Embryonic facial prominence (tissue), 1 donor: Measurements from ENCODE around the gene SNCG.
"Not testable (repeated sequence)": the region's sequence is repeated elsewhere in the genome, so short reads cannot be mapped to it uniquely, and the experiment has no call there.

Experiments
- DNase-seq: peaks from one replicate; pipeline ENCODE4 v3.0.0-alpha.2; 2016; ENCODE audit errors: extremely low spot score

The SNCG gene

DNA sequence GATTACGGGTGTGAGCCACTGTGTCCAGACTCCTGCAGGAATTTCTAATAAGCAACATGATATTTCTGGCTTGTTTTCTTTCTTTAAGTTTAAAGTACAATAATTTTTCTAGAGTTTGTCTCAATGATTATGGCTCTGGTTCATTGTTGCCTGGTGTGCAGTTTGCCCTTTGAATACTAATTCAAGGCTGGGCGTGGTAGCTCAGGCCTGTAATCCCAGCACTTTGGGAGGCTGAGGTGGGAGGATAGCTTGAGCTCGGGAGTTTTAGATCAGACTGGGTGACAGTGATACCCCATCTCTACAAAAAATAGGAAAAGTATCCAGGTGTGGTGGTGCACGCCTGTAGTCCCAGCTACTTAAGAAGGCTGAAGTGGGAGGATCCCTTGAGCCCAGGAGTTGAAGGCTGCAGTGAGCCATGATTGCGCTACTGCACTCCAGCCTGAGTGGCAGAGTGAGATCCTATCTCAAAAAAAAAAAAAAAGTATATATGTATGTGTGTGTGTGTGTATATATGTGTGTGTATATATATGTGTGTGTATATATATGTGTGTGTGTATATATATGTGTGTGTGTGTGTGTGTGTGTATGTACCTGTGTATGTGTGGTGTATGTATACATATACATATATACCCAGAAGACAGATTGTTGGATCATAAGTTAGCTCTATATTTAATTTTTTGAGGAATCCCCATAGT, 18.1 kb downstream of the SNCG start:
- no peak for DNase-seq

GRCh38 chr10:86978457-86978856, 20.1 kb downstream of the SNCG start:
- not testable (repeated sequence) for DNase-seq

GRCh38 chr10:86979296-86979818, 21.0 kb downstream of the SNCG start:
- DNase-seq: no peak

- DNase-seq: no peak
Observed at GRCh38 chr10:86979977-86980448, 21.6 kb downstream of the SNCG start.

GRCh38 chr10:86981020-86981419, 22.6 kb downstream of the SNCG start:
- DNase-seq: not testable (repeated sequence)

- DNase-seq: no peak
Observed at GRCh38 chr10:86981716-86982115, 23.3 kb downstream of the SNCG start.

- DNase-seq: not testable (repeated sequence)
Observed at GRCh38 chr10:86984498-86984897, 26.1 kb downstream of the SNCG start.

DNA sequence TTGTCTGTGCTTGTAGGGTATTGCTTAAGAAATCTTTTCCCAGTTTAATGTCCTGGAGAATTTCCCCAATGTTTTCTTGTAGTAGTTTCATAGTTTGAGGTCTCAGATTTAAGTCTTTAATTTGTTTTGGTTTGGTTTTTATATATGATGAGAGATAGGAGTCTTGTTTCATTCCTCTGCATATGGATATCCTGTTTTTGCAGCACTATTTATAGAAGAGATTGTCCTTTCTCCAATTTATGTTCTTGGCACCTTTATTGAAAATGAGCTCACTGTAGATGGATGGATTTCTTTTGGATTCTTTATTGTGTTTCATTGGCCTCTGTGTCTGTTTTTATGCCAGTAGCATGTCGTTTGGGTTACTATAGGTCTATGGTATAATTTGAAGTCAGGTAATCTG, 30.1 kb downstream of the SNCG start:
- no peak for DNase-seq

- not testable (repeated sequence) for DNase-seq
Observed at GRCh38 chr10:86991362-86991761, 33.0 kb downstream of the SNCG start.

- DNase-seq: no peak
Observed at GRCh38 chr10:86992456-86992855, 34.1 kb downstream of the SNCG start.

DNA sequence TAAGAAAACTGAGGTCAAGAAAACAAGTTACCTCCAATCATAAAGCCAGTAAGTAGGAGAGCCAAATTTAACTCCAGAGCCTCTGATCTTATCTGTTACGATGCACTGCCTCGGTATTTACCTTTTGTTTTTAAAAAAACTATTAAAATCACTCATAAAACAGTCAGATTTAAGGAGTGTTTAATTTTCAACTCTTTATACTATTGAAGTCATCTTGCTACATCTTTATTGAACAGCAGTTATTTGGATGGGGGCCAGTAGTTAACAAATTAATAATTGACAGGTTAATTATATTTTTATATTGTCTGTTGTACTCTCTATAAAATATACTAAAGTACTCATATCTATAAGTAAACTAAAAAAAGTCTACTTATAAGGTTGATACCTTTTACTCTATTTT, 34.5 kb downstream of the SNCG start:
- no peak for DNase-seq

GRCh38 chr10:86999802-87000403, 41.5 kb downstream of the SNCG start:
- DNase-seq: not testable (repeated sequence)

DNA sequence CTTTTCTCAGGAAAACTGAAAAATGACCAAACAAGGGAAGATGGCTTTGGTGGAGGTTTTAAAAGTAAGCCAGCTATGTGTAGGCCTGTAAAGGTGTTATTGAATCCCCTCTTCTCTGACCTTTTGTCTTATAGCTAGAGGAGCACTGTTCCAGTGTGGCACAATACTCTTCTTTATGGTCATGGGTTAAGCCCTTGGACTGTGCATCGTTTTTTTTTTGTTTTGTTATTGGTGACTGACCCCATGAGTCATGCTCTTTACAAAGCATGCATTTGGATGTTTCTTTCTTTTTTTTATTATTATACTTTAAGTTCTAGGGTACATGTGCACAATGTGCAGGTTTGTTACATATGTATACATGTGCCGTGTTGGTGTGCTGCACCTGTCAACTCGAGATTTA, 42.1 kb downstream of the SNCG start:
- DNase-seq: no peak

GRCh38 chr10:87007124-87007523, 48.7 kb downstream of the SNCG start:
- DNase-seq: not testable (repeated sequence)

DNA sequence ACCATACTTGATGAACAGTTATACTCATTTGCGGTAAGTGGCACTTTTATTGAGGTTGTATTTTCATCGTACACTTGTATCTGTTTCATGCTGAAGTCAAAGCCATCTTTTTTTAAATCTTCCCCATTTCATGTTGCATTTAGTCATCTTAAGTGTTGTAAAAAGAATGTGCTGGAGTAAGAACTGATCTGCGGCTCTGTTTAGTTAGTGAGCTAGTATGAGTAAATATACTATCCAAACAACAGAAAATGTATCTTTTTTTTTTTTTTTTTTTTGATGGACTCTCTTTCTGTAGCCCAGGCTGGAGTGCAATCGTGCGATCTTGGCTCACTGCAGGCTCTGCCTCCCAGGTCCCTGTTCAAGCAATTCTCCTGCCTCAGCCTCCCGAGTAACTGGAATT, 49.3 kb downstream of the SNCG start:
- not testable (repeated sequence) for DNase-seq

GRCh38 chr10:87008303-87008702, 49.9 kb downstream of the SNCG start:
- not testable (repeated sequence) for DNase-seq

- not testable (repeated sequence) for DNase-seq
Observed at GRCh38 chr10:87009134-87009696, 50.8 kb downstream of the SNCG start.
